HG02870 (cell line): ENCODE results near the gene COL25A1.

Source experiments
- ATAC-seq: cut with Tn5 transposase; IDR thresholded peaks from one replicate; pipeline ENCODE4 v1.9.1; 2021; ENCODE audit warnings: mild to moderate bottlenecking, moderate library complexity; ENCODE audit not compliant: unreplicated experiment

The COL25A1 gene

DNA sequence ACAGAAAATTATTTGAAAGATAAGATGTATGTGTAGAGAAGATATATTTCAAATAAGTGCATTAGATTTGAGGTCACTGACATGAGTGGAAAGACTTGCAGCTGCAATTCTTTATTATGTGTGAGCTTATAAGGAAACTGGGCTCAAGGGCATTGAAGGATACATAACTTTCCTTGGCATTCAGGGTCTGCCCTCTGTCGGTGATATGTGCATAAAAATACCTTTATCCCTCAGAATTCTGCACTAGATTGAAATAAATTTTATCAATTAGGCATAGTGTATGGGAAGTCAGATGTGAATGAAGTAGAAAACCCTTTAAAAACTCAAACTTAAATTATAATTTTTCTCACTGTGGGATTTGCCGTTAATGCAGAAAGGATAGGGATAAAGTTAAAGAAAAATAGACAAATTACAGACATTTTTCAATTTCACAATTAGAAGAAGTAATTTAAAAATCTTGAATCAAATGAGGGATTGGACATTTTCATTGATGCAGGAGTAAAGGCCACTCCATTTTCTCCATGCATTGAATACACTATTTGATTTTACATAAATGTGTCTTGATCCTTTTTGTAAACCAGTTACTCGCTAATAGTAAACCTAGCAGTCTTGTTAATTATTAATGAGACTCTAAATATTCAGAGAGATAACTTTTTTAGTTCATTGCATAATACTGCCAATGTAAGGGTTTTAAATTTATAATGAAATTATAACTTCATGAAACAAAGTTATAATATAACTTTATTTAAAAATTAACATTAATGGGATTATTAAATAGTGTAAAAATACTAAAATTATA is 518.6 kb downstream of the COL25A1 start:
- ATAC-seq = no peak

- ATAC-seq = no peak
These were observed 522.5 kb downstream of the COL25A1 start for GRCh38 chr4:108779958-108780357.

DNA sequence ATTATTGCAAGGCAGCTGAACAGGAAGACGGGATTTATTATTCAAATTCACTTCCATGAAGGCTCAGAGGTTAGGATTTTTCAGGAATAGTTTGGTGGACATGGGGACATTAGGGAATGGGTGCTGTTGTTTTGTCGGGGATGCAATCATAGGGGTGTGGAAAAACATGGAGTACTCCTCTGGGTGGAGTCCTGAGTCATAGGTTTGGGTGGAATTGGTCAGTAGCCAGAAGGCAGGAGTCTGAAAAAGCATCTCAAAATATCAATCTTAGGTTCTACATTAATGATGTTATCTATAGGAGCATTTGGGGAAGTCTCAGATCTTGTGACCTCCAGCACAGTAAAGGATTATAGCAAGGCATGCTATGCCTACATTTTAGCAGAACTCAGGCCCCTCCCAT is 525.1 kb downstream of the COL25A1 start:
- ATAC-seq = no peak

- no peak for ATAC-seq
These were observed 526.5 kb downstream of the COL25A1 start for GRCh38 chr4:108775921-108776320.

- ATAC-seq = no peak
These were observed 527.5 kb downstream of the COL25A1 start for GRCh38 chr4:108774809-108775530.

DNA sequence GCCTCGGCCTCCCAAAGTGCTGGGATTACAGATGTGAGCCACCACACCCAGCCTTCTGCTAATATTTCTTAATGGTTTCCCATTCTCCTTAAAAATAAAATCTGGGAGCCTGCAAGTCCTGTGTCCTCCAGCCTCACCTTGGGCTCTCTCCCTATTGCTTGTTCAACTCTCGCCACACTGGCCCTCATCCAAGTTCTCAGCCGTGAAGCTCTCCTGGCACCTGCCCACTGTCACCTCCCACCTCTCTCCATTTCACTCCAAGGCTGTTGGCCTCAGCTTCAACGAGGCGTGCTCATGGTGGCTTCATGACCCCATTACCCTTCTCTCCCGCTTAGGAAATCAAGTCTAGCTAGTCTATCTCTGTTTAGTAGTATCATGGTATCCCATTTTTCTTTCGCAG is 530.1 kb downstream of the COL25A1 start:
- ATAC-seq = no peak

DNA sequence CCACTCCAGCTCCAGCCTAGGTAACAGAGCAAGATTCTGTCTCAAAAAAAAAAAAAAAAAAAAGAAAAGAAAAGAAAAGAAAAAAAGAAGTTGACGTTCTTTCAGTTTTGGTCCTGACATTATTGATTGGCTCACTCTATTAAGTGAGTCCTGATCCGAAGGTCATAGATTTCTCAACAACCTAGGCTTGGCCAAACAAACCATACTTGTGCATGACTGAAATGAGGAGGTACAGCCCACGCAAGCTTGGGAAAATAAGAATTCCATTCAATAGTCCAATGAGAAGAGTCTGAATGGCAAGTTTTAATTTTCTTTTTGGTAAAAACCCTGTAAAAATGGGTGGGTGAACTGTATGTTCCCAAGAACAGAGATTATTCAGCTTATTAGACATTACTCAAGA is 536.4 kb downstream of the COL25A1 start:
- no peak for ATAC-seq

DNA sequence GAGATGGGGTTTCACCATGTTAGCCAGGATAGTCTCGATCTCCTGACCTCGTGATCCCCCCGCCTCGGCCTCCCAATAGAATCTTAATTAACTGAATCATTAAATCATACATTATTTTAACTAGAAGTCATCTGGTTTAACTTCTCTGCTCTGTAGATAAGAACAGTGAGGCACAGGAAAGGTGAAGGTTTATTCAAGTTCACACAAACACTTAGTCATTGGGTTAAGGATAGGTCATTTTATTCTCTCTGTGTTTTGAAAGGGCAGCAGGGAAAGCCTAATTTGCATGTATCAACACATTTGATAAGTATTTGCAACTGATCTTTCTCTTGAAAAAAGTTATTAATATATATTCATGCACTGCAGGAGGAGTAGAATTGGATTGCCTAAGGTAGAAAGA is 538.5 kb downstream of the COL25A1 start:
- no peak for ATAC-seq

GRCh38 chr4:108763226-108763593 is 539.2 kb downstream of the COL25A1 start:
- ATAC-seq = no peak

- no peak for ATAC-seq
These were observed 539.8 kb downstream of the COL25A1 start, which contains the start of gene ETNPPL for GRCh38 chr4:108762559-108763225. Gene ETNPPL, minus strand, starts transcription at chr4:108763053. Its CDS starts 155 bp downstream, at chr4:108762898.
